GM12874 (cell line): ENCODE measurements around the gene CCDC112.

Experiments used
- CTCF ChIP-seq: IDR thresholded peaks from 2 replicates; pipeline ENCODE4 v1.5.1; 2011; ENCODE audit warnings: low read depth, mild to moderate bottlenecking, control low read depth, low read length, moderate library complexity; ENCODE audit not compliant: insufficient read depth

CCDC112 gene

GRCh38 chr5:115295777-115296123 is 704 bp downstream of the CCDC112 start:
- no peak for TF ChIP-seq CTCF

DNA sequence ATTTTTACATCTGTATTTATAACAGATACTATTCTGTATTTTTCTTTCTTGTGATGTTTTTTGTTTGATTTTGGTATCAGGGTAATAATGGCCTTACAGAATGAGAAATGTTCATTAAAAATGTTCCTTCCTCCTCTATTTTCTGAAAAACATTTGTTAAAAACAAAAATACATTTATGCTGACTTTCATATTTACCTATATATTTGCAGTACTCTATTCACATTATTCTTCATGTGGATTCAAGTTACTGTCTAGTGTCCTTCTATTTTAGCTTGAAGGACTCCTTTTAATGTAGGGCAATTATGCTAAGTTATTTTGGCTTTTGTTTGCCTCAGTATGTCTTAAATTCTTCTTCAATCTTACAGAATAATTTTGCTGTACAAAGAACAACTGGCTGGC is 5.1 kb downstream of the CCDC112 start:
- TF ChIP-seq CTCF = no peak

GRCh38 chr5:115289104-115289503 is 7.3 kb downstream of the CCDC112 start:
- no peak for TF ChIP-seq CTCF

GRCh38 chr5:115284021-115284420 is 12.4 kb downstream of the CCDC112 start:
- no peak for TF ChIP-seq CTCF

DNA sequence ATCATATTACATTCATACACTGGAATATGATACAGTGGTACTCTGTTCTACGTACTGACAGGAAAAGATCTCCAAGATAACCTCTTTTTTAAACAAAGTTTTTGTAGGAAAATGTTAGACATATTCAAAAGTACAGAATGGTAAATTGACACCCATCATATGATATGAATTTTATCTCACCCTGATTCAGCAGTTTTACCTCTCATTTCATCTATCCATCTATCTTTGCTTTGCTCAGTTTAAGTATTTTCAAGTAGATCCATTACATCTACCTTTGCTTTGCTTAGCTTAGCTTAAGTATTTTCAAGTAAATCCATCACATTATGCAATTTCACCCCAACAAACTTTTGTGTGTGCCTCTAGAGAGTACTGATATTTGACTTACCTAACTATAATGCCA is 14.3 kb downstream of the CCDC112 start:
- TF ChIP-seq CTCF = no peak

- TF ChIP-seq CTCF = no peak
Measured at GRCh38 chr5:115274584-115274983, 21.9 kb downstream of the CCDC112 start.

DNA sequence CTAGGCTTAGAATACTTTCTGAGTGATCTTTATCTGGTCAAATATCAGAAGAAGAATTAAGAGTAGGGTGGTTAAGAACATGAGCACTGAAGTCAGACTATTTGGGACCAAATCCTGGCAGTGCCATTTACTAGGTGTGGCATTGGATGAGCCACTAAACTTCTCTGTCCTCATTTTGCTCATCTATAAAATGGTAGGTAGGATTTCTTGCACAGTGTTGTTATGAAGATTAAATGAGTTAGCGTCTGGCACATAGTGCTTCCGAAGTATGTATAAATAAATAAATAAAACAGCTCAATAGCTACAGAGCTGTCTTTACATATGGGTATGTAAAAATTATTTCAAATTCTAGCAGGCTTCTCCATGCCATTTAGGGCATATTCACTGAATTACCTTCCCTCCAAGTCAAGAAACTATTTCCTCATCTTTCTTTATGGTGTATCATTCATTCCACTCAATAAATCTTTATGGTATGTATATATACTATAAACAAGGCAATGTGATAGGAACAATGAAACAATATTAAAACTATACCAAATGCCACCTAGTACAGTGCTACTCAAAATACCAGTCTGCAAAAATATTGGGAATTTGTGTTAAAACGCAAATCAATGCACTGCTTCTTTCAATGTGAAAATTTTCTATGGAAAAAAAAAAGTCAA is 24.0 kb downstream of the CCDC112 start:
- no peak for TF ChIP-seq CTCF
